Measurements from ENCODE around the gene STK32C.

DNA sequence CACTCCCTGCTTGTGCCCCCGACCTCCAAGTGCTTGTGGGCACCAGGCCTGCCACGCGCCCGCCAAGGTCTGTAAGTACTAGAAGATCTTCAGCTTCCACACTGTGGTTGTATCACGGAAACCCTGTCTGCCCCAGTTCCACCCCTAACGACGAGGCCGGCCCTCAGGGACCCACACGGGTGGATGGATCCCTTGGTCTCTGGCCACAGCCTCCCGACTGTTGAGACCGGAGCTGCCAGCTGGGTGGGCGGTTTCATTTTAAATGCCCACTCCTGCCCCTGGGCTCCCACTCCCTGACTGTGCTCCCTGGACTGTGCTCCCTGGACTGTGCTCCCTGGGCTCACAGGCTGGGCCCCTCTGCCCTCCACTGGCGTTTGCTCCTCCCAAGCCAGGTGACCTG, 70.9 kb downstream of the STK32C start:
- TF ChIP-seq, protein P1, sequence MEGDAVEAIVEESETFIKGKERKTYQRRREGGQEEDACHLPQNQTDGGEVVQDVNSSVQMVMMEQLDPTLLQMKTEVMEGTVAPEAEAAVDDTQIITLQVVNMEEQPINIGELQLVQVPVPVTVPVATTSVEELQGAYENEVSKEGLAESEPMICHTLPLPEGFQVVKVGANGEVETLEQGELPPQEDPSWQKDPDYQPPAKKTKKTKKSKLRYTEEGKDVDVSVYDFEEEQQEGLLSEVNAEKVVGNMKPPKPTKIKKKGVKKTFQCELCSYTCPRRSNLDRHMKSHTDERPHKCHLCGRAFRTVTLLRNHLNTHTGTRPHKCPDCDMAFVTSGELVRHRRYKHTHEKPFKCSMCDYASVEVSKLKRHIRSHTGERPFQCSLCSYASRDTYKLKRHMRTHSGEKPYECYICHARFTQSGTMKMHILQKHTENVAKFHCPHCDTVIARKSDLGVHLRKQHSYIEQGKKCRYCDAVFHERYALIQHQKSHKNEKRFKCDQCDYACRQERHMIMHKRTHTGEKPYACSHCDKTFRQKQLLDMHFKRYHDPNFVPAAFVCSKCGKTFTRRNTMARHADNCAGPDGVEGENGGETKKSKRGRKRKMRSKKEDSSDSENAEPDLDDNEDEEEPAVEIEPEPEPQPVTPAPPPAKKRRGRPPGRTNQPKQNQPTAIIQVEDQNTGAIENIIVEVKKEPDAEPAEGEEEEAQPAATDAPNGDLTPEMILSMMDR (IDR thresholded peaks at IDR 0.05): no peak
- TF ChIP-seq POLR2A (IDR thresholded peaks at IDR 0.05): no peak
- TF ChIP-seq POLR2AphosphoS5 (IDR thresholded peaks at IDR 0.05): no peak

Measured in upper lobe of left lung (tissue), 4 donors.